MCF 10A (cell line): ENCODE measurements around the gene TTLL5. TPM values are rescaled to one million over a fixed set of nuclear protein-coding genes. Genes with fewer than 3 reads are reported as not detected.

Source experiments
- BruUV-seq: library from RNA; stranded (reverse); fragments of 400-500 nt; replicated peaks from 2 replicates; lab custom pipeline; 2021; lab: Mats Ljungman, UMichigan
- CTCF ChIA-PET: fragments of 300-600 bp; sonication (Branson Sonifier 250); formaldehyde crosslinking; extraction: SDS; loops from one replicate; lab custom pipeline; 2021; ENCODE audit warnings: antibody characterized with exemption, inconsistent platforms; lab: Yijun Ruan, JAX
- POLR2A ChIA-PET: fragments of 300-600, 350-650 bp; sonication (Branson Sonifier 250); formaldehyde crosslinking; extraction: SDS; loops from one replicate; lab custom pipeline; 2020; ENCODE audit warnings: antibody characterized with exemption, inconsistent platforms; lab: Yijun Ruan, JAX
- DNase-seq: peaks from one replicate; pipeline ENCODE4 v3.0.0-alpha.2; 2018; ENCODE audit not compliant: unreplicated experiment
- H3K27ac Mint-ChIP-seq: one replicate; pipeline ENCODE4 v1.8.0; 2022; ENCODE audit warnings: mild to moderate bottlenecking, low read depth, mixed read lengths; ENCODE audit not compliant: unreplicated experiment
- H3K27me3 Mint-ChIP-seq: one replicate; pipeline ENCODE4 v1.8.0; 2022; ENCODE audit warnings: mixed read lengths; ENCODE audit not compliant: insufficient read depth, unreplicated experiment
- H3K36me3 Mint-ChIP-seq: one replicate; pipeline ENCODE4 v1.8.0; 2022; ENCODE audit warnings: mild to moderate bottlenecking, moderate library complexity, mixed read lengths; ENCODE audit not compliant: insufficient read depth, unreplicated experiment
- H3K4me1 Mint-ChIP-seq: one replicate; pipeline ENCODE4 v1.8.0; 2022; ENCODE audit warnings: mixed read lengths; ENCODE audit not compliant: insufficient read depth, unreplicated experiment
- H3K4me3 Mint-ChIP-seq: one replicate; pipeline ENCODE4 v1.8.0; 2022; ENCODE audit warnings: mild to moderate bottlenecking, moderate library complexity, mixed read lengths; ENCODE audit not compliant: unreplicated experiment
- H3K9me3 Mint-ChIP-seq: one replicate; pipeline ENCODE4 v1.8.0; 2022; ENCODE audit warnings: mixed read lengths; ENCODE audit not compliant: unreplicated experiment
- CTCF ChIP-seq: fragments of 200-600 bp; IDR thresholded peaks from one replicate; pipeline ENCODE4 v1.8.0; 2022; ENCODE audit warnings: antibody characterized with exemption, mild to moderate bottlenecking; ENCODE audit not compliant: unreplicated experiment
- intact Hi-C: fragments of 100-400 bp; cut with micrococcal nuclease; formaldehyde crosslinking; loops from 2 replicates; pipeline ENCODE4 v1.14.1; 2022
- total RNA-seq: library from RNA; stranded (reverse); gene quantifications from 2 replicates; pipeline ENCODE4 v1.2.3, GENCODE V29; 2022

The TTLL5 gene
- total RNA-seq, 1 experiment from 2014 or later: 31.7 TPM

GRCh38 chr14:75700295-75700694 is 39.2 kb downstream of the TTLL5 start:
- CTCF ChIA-PET: interaction anchor here (0.6 kb wide), 1 partner anchor 278 kb away, joined by 3 read pairs; no protein-coding TSS in a partner anchor
- no peak for TF ChIP-seq CTCF
- no peak for DNase-seq

DNA sequence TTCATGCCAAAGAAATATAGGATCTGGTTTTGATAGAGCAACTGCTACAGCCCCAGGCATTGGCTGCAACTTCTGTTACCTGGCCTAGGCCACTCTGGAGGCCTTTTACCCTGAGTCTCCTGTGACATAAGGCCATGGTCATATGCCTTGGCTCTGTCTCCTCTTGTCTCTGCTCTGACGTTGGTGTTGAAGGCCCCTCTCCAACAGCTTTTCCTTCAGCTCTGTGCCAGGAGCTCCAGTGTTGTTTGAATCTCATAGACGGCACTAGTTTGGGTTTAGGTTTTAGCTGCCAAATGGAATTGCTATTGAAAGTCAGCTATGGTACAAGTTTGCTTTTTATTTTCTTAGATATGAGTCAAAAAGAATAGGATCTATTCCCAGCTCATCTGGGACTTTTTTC is 41.1 kb downstream of the TTLL5 start:
- TF ChIP-seq CTCF: no peak
- Mint-ChIP-seq H3K9me3 (no peaks in the 10 kb centered on the region), H3K4me3 (no peak overlapping the region), H3K36me3 (peaks cover 46% of the 10 kb centered on the region), H3K4me1 (no peaks in the 10 kb centered on the region), H3K27ac (no peak overlapping the region), H3K27me3 (no peaks in the 10 kb centered on the region)
- CTCF ChIA-PET: interaction anchor here (0.7 to 1.5 kb wide), 5 partner anchors 8 to 363 kb away, joined by 3 to 4 read pairs (median 3); no protein-coding TSS in a partner anchor
- BruUV-seq: no TSS peak
- POLR2A ChIA-PET: interaction anchor here (0.7 to 1.2 kb wide), 5 partner anchors 9 to 284 kb away, joined by 3 to 4 read pairs (median 3); partner anchors contain the start of gene IFT43
- intact Hi-C loops: loop anchor here (10.0 kb wide), 1 partner anchor 943 kb away; no protein-coding TSS in a partner anchor
- no peak for DNase-seq

More at GRCh38 chr14:75700295-75700694, 39.2 kb downstream of the TTLL5 start:
- H3K4me3 Mint-ChIP-seq: no peak overlapping the region
- H3K4me1 Mint-ChIP-seq: no peaks in the 10 kb centered on the region
- intact Hi-C loops: loop anchor here (10.0 kb wide), 1 partner anchor 945 kb away; no protein-coding TSS in a partner anchor
- BruUV-seq: no TSS peak
- POLR2A ChIA-PET: no interaction called here
- H3K27ac Mint-ChIP-seq: no peak overlapping the region
- no peaks in the 10 kb centered on the region for H3K9me3 Mint-ChIP-seq
- no peaks in the 10 kb centered on the region for H3K27me3 Mint-ChIP-seq
- peaks cover 39% of the 10 kb centered on the region for H3K36me3 Mint-ChIP-seq

DNA sequence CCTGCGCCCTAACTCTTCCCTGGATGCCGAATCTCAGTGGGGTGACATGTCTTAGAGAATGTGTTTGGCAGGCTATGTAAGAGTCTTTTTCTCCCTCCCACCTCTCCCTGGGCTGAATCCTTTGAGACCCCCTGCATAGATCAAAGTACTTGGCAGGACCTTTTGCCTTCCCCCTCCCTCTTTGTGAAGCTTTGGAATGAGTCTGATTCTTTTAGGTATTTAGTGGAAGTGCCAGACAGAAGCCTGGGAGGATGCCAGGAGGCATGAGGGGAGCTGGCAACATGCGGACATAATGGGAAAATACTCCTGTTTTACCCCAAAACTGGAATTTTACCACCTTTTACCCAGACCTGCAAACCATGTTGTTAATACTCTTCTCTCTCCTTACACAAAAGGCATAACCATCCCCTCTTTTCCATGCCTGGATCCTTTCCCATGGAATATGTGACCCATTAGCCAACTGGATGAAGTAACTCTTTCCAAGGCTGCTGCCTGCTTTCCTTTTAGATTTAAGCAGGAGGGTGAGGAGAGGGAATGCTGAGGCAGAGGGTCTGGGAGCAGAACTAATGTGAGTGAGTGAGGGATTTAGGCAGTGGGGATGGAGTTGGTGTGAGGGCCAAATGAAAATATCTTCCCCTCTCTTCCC is 41.7 kb downstream of the TTLL5 start:
- POLR2A ChIA-PET: interaction anchor here (0.7 to 1.2 kb wide), 3 partner anchors 280 to 284 kb away, joined by 3 to 4 read pairs (median 3); partner anchors contain the start of gene IFT43
- peaks cover 43% of the 10 kb centered on the region for H3K36me3 Mint-ChIP-seq
- no peaks in the 10 kb centered on the region for H3K4me1 Mint-ChIP-seq
- CTCF ChIA-PET: interaction anchor here (0.7 to 1.5 kb wide), 5 partner anchors 8 to 363 kb away, joined by 3 to 4 read pairs (median 3); no protein-coding TSS in a partner anchor
- H3K27me3 Mint-ChIP-seq: no peaks in the 10 kb centered on the region
- H3K4me3 Mint-ChIP-seq: no peak overlapping the region
- H3K27ac Mint-ChIP-seq: no peak overlapping the region
- BruUV-seq: no TSS peak
- intact Hi-C loops: loop anchor here (10.0 kb wide), 1 partner anchor 942 kb away; no protein-coding TSS in a partner anchor
- DNase-seq: no peak
- H3K9me3 Mint-ChIP-seq: no peaks in the 10 kb centered on the region
- TF ChIP-seq CTCF: no peak

- POLR2A ChIA-PET: no interaction called here
- no TSS peak for BruUV-seq
- H3K36me3 Mint-ChIP-seq: peaks cover 40% of the 10 kb centered on the region
- no peaks in the 10 kb centered on the region for H3K9me3 Mint-ChIP-seq
- TF ChIP-seq CTCF: no peak
- no peaks in the 10 kb centered on the region for H3K4me1 Mint-ChIP-seq
- no peak overlapping the region for H3K4me3 Mint-ChIP-seq
- no peaks in the 10 kb centered on the region for H3K27me3 Mint-ChIP-seq
- intact Hi-C loops: loop anchor here (10.0 kb wide), 1 partner anchor 941 kb away; no protein-coding TSS in a partner anchor
- CTCF ChIA-PET: interaction anchor here (0.5 to 1.2 kb wide), 2 partner anchors 48 to 279 kb away, joined by 3 to 4 read pairs; partner anchors contain the start of gene TGFB3
- no peak for DNase-seq
- H3K27ac Mint-ChIP-seq: no peak overlapping the region
Measured at GRCh38 chr14:75703467-75703866, 42.4 kb downstream of the TTLL5 start.
